ENCODE data around the gene CCDC12.

CCDC12 gene

GRCh38 chr3:46876313-46877300 lies 99.9 kb downstream of the CCDC12 start:
- no peak for TF ChIP-seq CTCF (IDR thresholded peaks at IDR 0.05; ENCODE audit: control extremely low read depth, extremely low read depth, low read depth, missing control alignments)
- POLR2A ChIA-PET = no interaction called here
- CTCF ChIA-PET = interaction anchor here (0.9 to 2.9 kb wide), 3 partner anchors 10 to 17 kb away, joined by 3 to 13 read pairs (median 10); no protein-coding TSS in a partner anchor
- no peak for DNase-seq (ENCODE audit: extremely low spot score)

GRCh38 chr3:46875560-46875959 lies 101.0 kb downstream of the CCDC12 start:
- TF ChIP-seq CTCF (IDR thresholded peaks at IDR 0.05; ENCODE audit: control extremely low read depth, extremely low read depth, low read depth, missing control alignments) = no peak
- CTCF ChIA-PET = interaction anchor here (2.9 kb wide), 1 partner anchor 8 kb away, joined by 13 read pairs; no protein-coding TSS in a partner anchor
- POLR2A ChIA-PET = no interaction called here

GRCh38 chr3:46874430-46874829 lies 102.1 kb downstream of the CCDC12 start:
- ChIA-PET POLR2A (no interaction called here), CTCF (interaction anchor here (1.0 to 2.9 kb wide), 2 partner anchors 7 to 10 kb away, joined by 3 to 13 read pairs; no protein-coding TSS in a partner anchor)

More at GRCh38 chr3:46875560-46875959, 101.0 kb downstream of the CCDC12 start:
- DNase-seq (ENCODE audit: extremely low spot score) = no peak

GRCh38 chr3:46873521-46873920 lies 103.0 kb downstream of the CCDC12 start:
- peak; percentile 24 for DNase-seq (ENCODE audit: extremely low spot score)
- no peak for TF ChIP-seq CTCF (IDR thresholded peaks at IDR 0.05; ENCODE audit: control extremely low read depth, extremely low read depth, low read depth, missing control alignments)
- POLR2A ChIA-PET = interaction anchor here (1.0 kb wide), 1 partner anchor 85 kb away, joined by 3 read pairs; no protein-coding TSS in a partner anchor
- CTCF ChIA-PET = interaction anchor here (0.9 to 1.6 kb wide), 3 partner anchors 15 to 36 kb away, joined by 3 to 7 read pairs (median 3); no protein-coding TSS in a partner anchor

More at GRCh38 chr3:46874430-46874829, 102.1 kb downstream of the CCDC12 start:
- DNase-seq (ENCODE audit: extremely low spot score) = peak; percentile 20
- no peak for TF ChIP-seq CTCF (IDR thresholded peaks at IDR 0.05; ENCODE audit: control extremely low read depth, extremely low read depth, low read depth, missing control alignments)

All from GM10248 (cell line).